Thymus (tissue), 11 donors: ENCODE measurements around the gene ZNF692. TPM values are rescaled to one million over a fixed set of nuclear protein-coding genes. Genes with fewer than 3 reads are reported as not detected.
A peak's percentile ranks its signal among the peaks of the same experiment; 100 is the strongest.

ENCODE experiments used
- DNase-seq, 9 donors: peaks; one replicate each; pipeline ENCODE4 v3.0.0-alpha.2; 2013; ENCODE audit warnings: low spot score in 9 of 9, low read depth in 6 of 9, missing footprints in 1 of 9
- H3K27ac ChIP-seq, 2 donors: one replicate each; pipeline ENCODE4 v1.5.1; 2013; ENCODE audit warnings: control low read depth in 1 of 2, low read depth in 1 of 2, low read length in 1 of 2, mild to moderate bottlenecking in 1 of 2, moderate library complexity in 1 of 2
- H3K27me3 ChIP-seq, 2 donors: one replicate each; pipeline ENCODE4 v1.5.1; 2013; ENCODE audit warnings: low read length in 1 of 2; ENCODE audit not compliant: control insufficient read depth in 2 of 2, insufficient read depth in 1 of 2
- H3K36me3 ChIP-seq, 2 donors: one replicate each; pipeline ENCODE4 v1.5.1; 2013; ENCODE audit warnings: low read length in 1 of 2, mild to moderate bottlenecking in 1 of 2, moderate library complexity in 1 of 2; ENCODE audit not compliant: control insufficient read depth in 2 of 2, insufficient read depth in 2 of 2
- H3K4me1 ChIP-seq, 2 donors: one replicate each; pipeline ENCODE4 v1.5.1; 2013; ENCODE audit warnings: low read length in 2 of 2; ENCODE audit not compliant: control insufficient read depth in 2 of 2, insufficient read depth in 2 of 2
- H3K4me3 ChIP-seq, 2 donors: one replicate each; pipeline ENCODE4 v1.5.1; 2013; ENCODE audit warnings: low read length in 2 of 2, control low read depth in 1 of 2, mild to moderate bottlenecking in 1 of 2
- H3K9me3 ChIP-seq, 2 donors: one replicate each; pipeline ENCODE4 v1.5.1; 2013; ENCODE audit warnings: low read length in 1 of 2, mild to moderate bottlenecking in 1 of 2; ENCODE audit not compliant: control insufficient read depth in 2 of 2, insufficient read depth in 1 of 2
- WGBS: extraction: QIAGEN DNeasy Blood & Tissue Kit; methylation state at CpG from one replicate; pipeline ENCODE4 v1.1.7; 2013; 5-methylcytosine and 5-hydroxymethylcytosine counted together
- polyA plus RNA-seq: library from polyadenylated mRNA; stranded (reverse); fragments of 200-250 nt; gene quantifications from one replicate; pipeline ENCODE4 v1.2.3, GENCODE V29; 2013
- total RNA-seq: library from RNA; stranded (reverse); fragments of 120-200 nt; gene quantifications from one replicate; pipeline ENCODE4 v1.2.4, GENCODE V29; 2013
- donor health status: healthy.

ZNF692 gene
- total and polyA plus RNA-seq, 2 donors, result 20.7 to 127 TPM

DNA sequence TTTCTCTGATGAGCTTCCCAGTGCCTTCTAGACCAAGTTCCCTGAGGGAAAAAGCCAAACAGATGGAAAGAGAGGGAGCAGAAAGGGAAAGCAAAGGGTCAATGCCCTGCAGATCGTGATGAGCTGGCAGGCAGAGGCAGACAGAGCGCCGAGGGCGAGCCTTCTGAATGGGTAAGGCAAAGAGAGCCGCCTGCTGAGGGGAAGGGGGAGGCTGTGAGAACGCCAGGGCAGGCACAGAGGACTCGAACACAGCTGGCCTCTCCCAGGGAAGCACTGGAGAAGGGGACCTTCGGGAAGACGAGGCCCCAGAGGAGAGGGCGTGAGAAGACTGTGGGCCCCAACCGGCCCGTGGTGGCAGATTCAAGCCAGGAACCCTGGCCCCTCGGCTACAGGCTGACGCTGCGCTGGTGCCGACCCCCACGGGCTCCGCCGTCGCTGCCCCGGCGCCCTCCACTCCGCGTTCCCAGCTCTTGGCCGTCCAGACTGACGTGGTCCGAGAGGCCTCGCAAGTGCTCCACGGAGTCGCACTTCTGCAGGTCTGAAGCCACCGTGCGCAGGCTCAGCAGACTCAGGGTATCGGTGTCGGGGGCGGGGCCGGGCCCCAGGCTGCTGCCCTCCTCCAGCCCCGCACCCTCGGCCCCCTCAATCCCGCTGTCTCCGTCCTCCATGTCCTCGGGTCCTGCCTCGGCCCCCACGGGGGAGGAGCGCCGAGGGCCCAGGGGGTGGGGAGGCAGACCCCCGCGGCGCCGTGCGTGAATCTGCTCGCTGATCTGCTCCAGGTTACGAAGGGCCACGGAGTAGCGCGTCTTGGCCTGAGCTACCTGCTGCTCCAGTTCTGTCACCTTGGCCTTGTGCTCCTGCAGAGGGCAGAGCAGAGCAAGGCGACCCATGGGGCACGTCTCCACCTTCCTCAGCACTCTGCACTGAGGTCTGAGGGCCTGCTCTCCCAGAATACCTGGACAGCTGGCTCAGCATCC, 47.1 kb downstream of the ZNF692 start:
- Histone ChIP-seq H3K4me3 (no peak overlapping the region), H3K4me1 (peaks cover 0 to 9% of the 10 kb centered on the region in 2 donors)
- DNase-seq, result no peak

DNA sequence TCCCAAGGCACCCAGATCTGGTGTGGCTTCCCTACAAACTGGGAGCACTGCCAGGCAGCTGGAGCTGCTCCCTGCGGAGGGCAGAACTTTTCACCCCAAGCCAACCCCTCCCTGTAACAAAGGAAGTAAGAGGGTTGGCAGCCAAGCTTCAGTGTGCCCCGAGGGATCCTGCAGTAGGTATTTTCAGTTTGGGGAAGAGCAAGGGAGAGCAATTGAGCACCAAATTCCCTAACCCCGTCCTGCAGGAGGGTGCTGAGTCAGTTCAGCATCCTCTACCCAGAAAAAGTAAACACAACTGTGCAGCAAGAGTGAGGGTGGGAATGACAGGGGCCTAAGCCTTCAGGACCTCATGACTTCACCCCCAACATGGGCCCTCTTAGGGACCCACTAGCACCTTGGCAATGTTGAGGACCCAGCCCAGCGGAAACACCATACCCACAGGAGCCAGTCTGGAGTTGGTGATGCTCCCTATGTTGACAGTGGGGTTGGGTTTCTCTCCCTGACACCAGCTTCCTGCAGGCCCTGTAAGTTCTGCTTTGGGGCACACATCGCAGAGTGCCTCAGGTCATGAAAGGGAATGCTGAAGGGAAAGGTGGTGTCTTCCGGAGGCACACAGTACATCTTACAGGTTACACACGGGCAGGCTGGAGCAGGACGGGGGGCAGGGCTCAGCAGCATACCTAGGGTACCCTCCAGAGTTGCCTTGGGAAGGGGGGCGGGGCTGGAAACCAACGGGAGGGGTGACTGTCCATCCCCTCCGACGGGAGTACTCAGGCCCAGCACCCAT, 48.0 kb downstream of the ZNF692 start:
- peaks cover 0 to 2% of the 10 kb centered on the region in 2 donors for H3K4me1 ChIP-seq
- peaks cover 0 to 2% of the 10 kb centered on the region in 2 donors for H3K9me3 ChIP-seq
- H3K27ac ChIP-seq, result no peak overlapping the region
- H3K27me3 ChIP-seq, result no peaks in the 10 kb centered on the region
- no peak overlapping the region for H3K4me3 ChIP-seq
- H3K36me3 ChIP-seq, result peaks cover 46 to 52% of the 10 kb centered on the region in 2 donors
- 87% methylated on average over 12 of the region's 12 CpGs for WGBS
- DNase-seq, result no peak

More for the DNA sequence above, 47.1 kb downstream of the ZNF692 start:
- WGBS, result 98% methylated on average over 57 of the region's 57 CpGs
- no peak overlapping the region for H3K27ac ChIP-seq
- no peaks in the 10 kb centered on the region for H3K27me3 ChIP-seq
- H3K9me3 ChIP-seq, result peaks cover 0 to 2% of the 10 kb centered on the region in 2 donors
- peaks cover 55 to 61% of the 10 kb centered on the region in 2 donors for H3K36me3 ChIP-seq

DNA sequence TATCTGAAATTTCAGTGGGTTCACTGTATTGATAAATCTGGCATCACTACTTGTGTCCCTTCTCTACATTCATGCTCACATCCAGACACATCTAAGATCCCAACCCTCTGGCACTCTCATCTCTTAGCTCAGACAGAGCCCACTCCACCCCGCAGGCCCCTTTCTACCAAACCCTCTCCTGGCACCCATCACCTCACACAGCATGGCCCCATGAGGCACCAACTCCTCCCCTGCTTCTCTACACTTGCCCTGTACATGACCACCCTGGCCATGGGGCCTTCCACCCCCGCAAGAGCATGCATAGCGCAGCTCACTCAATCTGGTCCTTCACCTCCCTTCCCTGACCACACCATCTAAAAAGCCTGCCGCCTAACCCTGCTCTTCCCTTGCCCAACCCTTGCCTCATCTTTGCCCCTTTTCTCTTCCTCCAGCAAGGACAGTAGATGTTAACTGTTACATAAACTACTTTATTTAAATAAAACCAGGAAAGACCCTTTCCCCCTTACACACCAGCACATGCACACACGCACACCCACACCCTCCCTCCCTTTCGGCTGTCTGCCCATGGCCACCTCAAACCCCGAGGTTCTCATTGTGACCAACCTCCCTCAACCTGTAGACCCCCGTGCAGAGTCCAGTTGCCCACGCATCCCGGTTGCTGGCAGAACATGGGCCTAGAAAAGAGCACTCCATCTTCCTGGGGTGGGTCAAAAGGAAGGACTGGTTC, 48.7 kb downstream of the ZNF692 start:
- no peak overlapping the region for H3K27ac ChIP-seq
- H3K4me3 ChIP-seq, result no peak overlapping the region
- H3K9me3 ChIP-seq, result peaks cover 0 to 2% of the 10 kb centered on the region in 2 donors
- H3K4me1 ChIP-seq, result peaks cover 0 to 6% of the 10 kb centered on the region in 2 donors
- no peak for DNase-seq
- 88% methylated on average over 10 of the region's 10 CpGs for WGBS
- no peaks in the 10 kb centered on the region for H3K27me3 ChIP-seq
- H3K36me3 ChIP-seq, result peaks cover 38 to 45% of the 10 kb centered on the region in 2 donors

DNA sequence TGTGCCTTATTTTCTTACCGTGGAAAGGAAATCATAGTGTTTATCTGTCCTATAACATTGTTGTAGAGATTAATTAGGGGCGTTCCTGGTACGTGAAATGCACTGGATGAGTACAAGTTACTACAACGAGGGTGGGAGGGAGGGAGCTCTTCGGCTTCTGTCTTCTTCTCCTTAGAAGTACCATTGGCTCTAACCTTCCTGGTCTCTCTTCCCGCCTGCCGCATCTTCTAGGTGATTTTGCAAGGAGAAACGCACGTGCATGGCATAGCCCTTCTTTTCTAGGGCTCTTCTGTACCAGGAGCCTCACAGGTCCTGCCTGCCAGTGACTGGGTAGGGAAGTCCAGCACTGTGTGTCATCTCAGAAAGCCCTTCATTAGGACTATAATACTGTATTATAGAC, 50.0 kb downstream of the ZNF692 start:
- Histone ChIP-seq H3K27ac (no peak overlapping the region), H3K9me3 (peaks cover 0 to 2% of the 10 kb centered on the region in 2 donors), H3K27me3 (no peaks in the 10 kb centered on the region), H3K4me1 (peaks cover 8 to 11% of the 10 kb centered on the region in 2 donors), H3K36me3 (peaks cover 26 to 32% of the 10 kb centered on the region in 2 donors), H3K4me3 (no peak overlapping the region)
- DNase-seq, result no peak
- 93% methylated on average over 9 of the region's 9 CpGs for WGBS

DNA sequence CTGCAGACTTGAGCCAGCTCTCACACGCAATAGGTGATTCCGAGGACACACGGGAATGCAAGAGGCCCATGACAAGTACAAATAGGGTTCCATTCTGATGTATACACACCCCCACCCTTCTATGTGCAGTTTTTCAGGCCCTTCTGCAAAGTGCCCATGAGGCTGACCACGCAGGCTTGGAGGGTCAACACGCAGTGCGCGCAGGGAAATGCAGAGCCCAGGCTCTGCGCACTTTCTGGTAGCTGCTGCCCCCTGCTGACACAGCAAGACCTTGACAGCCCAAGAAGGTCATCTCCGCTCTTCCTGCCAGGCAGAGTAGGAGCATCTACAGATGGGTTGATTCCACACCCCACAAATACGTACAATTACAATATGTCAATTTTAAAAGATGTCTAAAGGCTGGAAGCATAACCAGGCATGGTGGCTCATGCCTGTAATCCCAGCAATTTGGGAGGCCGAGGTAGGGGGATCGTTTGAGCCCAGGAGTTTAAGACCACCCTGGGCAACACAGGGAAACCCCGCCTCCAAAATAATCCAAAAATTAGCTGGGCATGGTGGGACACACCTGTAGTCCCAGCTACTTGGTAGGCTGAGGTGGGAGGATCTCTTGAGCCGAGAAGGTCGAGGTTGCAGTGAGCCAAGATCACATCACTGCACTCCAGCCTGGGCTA, 51.7 kb downstream of the ZNF692 start:
- Histone ChIP-seq H3K27ac (no peak overlapping the region), H3K27me3 (no peaks in the 10 kb centered on the region), H3K36me3 (peaks cover 9 to 15% of the 10 kb centered on the region in 2 donors), H3K4me3 (no peak overlapping the region), H3K9me3 (peaks cover 0 to under 1% of the 10 kb centered on the region in 2 donors), H3K4me1 (peaks cover 8 to 11% of the 10 kb centered on the region in 2 donors)
- WGBS, result 64% methylated on average over 15 of the region's 15 CpGs
- DNase-seq, result peak in 6 of 9 donors; percentile 11 to 60 (median 33)

DNA sequence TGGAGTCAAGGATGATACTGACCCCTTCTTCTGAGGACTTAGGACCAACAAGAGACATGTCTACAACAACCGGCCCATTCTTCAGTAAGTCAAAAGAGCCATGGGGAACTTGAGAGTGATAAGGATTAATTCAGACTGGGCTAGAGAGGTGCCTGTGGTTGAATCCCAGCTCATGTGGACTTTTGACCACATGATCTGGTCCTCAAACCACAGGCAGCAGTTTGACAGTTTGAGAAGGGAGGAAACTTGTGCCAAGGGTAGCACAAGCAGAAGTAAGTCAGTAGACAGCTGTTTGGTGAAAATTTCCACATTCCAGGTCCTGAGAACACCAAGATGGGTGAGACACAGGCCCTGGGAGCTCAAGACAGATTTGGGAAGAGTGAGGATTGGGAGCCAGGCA, 53.0 kb downstream of the ZNF692 start:
- Histone ChIP-seq H3K27ac (no peak overlapping the region), H3K27me3 (no peaks in the 10 kb centered on the region), H3K36me3 (peaks cover 0 to 2% of the 10 kb centered on the region in 2 donors), H3K4me1 (peaks cover 8 to 11% of the 10 kb centered on the region in 2 donors), H3K9me3 (no peaks in the 10 kb centered on the region), H3K4me3 (no peak overlapping the region)
- DNase-seq, result no peak
- 94% methylated on average over 1 of the region's 1 CpG for WGBS

DNA sequence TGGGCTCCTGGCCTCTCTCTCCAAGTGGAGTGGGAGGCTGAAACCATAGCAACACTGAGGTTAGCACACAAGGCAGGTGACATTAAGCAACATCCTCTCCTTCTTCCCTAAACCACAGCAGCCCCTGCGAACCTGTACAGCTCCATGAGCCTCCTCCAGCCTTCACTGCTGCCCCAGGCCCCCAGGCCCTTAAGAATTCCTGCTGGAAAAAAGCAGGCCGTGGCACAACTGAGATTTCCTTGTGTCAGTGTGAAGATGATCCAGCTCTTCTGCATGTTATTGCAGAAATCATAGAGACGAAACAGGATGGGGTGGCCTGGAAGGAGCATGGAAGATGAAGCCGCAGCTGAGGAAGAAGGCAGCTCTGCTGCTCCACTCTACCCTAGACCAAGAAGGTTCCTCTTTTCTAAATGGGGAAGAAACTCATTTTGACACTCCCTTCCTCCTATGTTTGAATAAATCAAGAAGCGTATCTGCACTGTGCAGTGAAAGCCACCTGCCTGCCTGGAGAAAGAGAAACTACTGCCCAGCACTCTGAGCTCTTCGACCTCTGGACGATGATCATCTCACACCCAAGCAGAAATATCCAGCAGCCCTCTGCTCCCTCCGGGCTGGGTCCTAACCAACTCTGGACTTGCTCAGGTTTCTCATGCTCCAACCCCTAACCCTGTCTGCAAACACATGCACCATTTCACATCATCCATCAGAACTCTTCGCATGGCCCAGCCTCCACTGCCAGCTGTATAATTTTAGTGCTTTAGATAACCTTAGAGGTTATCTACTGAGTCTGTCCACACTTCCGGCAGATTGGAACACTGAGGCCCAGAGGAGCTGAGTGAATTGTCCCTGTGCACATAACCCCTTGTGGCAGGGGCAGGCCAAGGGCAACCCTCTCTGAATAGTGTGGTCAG, 53.9 kb downstream of the ZNF692 start:
- peak in 1 of 9 donors; percentile 27 for DNase-seq
- H3K4me3 ChIP-seq, result no peak overlapping the region

More for the DNA sequence above, 53.9 kb downstream of the ZNF692 start:
- H3K27me3 ChIP-seq, result no peaks in the 10 kb centered on the region
- 19% methylated on average over 10 of the region's 10 CpGs for WGBS
- peaks cover 8 to 11% of the 10 kb centered on the region in 2 donors for H3K4me1 ChIP-seq
- H3K9me3 ChIP-seq, result no peaks in the 10 kb centered on the region
- no peaks in the 10 kb centered on the region for H3K36me3 ChIP-seq
- H3K27ac ChIP-seq, result peak overlapping the region in 1 of 2 donors; percentile 52
